GM19025 (cell line): ENCODE measurements around the gene GASK1A.

Experiments
- ATAC-seq: cut with Tn5 transposase; IDR thresholded peaks from one replicate; pipeline ENCODE4 v1.9.1; 2021; ENCODE audit warnings: mild to moderate bottlenecking, low read depth, moderate library complexity; ENCODE audit not compliant: unreplicated experiment

GASK1A gene

DNA sequence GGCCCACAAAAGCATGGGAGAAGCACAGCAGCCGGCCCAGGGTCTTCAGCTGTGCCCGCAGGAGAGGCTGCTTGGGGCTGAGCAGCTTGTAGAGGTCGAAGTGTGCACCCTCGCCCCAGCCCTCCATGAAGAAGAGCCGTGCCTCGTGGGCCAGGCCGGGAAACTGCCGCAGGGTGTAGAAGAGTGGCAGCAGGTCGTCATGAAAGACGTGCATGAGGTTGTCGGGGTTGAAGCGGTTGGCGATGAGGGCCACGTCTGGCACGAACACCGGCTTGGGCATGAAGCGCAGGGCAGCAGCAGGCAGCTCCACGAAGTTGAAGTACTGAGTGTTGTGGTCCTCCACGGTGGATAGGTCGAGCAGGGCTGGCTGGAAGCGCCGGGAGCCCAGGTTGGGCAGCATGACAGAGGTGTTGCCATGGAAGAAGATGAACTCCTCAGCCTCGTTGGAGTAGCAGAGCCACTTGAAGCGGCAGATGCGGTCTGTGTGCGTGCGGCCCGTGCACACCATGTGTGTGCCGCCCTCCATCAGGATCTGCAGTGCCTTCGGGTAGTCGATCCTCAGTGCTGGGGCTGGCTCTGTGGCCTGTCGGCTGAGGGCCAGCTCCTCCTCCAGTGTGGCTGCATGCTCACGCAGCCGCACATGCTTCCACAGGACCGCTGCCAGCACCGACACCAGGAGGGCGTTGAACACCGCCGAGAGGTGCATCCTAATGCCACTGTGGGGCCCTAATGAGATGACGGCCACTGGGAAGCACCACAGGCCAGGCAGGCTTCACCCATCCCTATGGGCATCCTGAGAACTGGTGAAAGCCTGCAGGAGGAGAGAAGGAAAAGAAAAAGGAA is 101.8 kb downstream of the GASK1A start:
- no peak for ATAC-seq

DNA sequence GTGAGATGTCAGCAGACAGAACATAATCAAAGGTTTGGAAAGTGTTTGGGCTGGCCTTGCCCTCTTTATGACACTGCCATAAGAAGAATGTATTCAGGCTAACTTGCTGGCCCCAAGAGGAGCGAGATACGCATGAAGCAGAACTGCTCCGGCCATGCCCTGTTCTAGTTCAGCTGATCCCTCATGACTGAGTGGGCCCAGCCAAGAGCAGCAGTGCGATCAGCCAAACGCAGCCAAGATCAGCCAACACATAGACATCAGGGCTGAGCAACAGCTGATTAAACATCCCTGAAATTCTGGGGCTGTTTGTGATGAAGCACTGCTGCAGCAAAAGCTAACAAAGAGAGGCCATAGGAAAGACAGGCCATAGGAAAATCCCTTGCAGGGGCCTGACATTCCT is 102.7 kb downstream of the GASK1A start:
- no peak for ATAC-seq

DNA sequence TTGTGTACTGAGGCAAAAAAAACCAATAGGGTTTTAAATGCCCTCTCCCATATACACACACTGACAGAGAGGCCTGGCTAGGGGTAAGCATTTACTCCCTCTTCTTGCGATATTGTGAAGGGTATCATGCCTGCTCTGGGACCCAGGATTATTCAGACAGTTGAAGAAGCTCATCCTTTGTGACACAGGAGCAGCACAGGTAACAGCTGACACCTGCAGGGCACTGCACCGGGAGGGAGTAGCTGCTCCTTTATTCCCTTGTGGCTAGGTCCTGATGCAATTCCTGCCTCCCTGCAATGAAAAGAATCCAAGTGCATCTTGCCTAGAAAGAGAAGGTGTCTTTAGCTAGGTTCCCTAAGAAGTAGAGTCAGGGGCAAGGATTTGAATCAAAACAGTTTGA is 103.3 kb downstream of the GASK1A start:
- ATAC-seq: no peak

DNA sequence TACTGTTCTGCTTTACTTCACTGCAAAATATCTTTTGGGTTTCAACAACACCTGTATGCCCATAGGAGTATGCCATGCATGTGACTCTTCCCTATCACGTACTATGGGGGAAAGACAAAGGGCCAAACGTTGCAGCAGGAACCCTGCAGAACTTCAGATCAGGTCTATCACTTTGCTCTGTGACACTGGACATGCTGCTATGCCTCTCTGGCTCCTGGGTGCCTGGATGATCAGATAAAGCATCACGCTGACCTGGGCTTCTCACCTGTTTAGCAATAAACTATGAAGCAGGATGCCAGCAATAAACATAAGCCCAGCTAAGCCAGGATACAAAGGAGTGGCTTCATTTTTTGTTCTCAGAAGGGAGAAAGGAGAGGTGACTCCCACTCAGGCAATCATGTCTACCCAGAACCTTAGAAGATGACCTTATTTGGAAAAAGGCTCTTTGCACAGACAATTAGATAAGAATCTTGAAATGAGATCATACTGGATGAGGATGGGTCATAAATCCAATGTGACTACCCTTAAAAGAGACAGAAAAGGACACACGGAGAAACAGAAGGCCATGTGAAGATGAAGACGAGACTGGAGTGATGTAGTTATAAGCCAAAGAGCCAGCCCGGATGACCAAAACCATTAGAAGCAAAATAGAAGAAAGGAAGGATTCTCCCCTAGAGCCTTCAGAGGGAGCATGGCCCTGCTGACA is 107.5 kb downstream of the GASK1A start:
- ATAC-seq: no peak

DNA sequence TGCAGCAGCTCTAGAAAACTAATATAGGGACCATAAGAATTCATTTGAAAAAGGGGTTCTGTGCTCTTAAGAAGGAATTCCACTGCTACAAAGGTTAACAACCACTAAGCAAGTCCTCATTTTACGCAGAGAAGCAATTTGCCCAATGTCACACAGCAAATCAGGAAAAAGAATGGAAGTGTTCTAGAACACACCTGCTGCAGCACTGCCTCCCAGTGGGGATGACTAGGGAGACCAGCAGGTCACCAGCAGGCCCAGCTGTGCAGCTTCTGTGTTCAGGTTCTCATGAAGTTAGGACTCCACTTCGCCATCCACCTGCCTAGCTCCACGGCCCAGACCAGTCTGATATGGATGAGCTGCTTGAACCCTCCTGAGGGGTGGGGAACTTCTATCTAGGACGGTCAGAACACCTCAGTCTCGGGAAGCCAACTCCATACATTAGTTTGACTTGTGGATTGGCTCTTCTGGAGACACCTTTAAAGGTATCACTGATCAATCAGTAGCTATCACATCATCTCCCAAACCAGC is 108.2 kb downstream of the GASK1A start:
- ATAC-seq: no peak

DNA sequence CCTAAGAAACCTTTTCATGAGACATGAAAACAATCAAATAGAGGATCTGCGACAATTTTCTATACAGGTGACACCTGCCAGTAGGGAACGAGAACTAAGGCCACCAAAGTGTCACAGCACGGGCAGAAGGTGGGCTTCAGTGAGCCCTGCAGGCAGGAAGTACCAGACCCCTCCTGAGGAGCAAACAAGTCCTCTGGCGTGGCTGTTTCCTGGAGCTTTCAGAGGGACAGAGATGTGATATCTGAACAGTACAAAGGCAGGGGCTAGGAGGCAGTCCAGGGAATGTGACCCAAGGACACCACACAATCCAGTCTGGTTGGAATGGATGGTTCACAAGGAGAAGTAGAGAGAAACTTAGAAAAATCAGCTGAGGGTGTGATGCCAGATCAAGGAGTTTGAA is 110.0 kb downstream of the GASK1A start:
- no peak for ATAC-seq

DNA sequence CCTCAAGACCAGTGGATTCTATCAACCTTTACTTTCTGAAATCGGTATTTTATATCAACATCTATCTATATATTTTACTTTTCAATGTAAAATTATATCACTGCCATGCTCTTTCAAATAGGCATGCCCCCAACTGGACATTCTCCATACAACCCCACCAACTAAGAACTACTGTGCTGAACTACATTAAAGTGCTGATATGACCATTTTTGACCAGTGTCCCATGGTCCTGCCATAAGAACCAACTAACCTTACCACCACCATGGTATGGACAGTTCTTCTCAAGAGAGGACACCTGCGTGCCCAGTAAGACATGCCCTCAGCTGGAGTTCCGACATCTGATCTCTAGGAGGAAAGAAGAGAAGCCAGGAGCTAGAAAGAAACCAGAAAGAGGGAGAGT is 111.1 kb downstream of the GASK1A start:
- no peak for ATAC-seq

DNA sequence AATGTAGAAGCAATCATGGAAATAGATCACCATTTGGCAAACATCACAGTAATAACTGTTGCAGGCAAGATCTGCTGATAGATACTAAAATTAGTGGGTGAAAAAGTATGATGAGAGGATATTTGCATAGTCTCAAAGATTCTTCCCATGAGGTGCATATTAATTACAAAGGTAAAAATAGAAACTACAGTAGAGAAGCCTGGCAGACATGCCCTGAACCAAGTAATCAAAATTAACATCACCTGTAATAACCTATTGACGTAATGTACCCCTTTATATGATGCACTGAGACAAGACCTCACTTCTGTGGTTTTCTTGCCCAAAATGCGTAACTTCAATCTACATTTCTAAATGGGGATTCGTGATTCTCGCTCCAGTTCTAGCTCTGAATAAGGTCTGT is 112.4 kb downstream of the GASK1A start:
- no peak for ATAC-seq

DNA sequence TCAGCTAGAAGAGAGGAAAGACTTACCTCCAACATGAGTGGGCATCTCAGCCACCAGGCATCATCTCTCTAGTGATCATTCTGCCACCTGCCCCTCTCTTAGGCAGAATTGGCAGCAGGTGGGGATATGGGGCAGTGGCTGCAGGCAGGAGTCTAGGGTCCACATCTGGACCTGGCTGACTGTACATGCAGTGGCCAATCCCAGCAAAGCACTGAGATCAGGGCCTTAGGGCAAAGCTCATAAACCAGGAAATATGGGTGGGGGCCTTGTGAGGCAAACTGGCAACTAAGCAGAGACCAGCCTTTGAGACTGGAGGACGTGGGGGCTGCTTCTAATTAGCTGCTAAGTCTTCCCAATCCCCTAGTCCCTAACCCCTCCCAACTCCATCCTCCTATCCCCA is 113.9 kb downstream of the GASK1A start:
- ATAC-seq: no peak

DNA sequence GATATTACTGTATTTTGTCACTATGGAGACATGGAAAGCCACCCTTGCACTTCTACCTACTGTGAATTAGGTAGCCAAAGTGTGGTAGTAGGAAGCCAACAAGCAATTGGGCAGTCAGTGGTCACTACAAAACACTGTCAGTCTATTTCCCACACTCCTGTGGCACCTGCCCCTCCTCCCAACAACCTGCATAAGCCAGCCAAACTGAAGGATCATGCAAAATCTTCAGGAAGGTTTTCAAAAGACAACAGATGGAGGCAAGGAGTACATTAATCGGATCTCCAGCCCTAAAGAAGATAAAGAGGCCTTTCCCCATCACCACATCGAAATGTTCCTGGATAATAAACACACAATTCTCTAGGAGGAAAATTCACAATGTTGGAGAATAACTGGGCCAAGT is 114.9 kb downstream of the GASK1A start:
- ATAC-seq: no peak

DNA sequence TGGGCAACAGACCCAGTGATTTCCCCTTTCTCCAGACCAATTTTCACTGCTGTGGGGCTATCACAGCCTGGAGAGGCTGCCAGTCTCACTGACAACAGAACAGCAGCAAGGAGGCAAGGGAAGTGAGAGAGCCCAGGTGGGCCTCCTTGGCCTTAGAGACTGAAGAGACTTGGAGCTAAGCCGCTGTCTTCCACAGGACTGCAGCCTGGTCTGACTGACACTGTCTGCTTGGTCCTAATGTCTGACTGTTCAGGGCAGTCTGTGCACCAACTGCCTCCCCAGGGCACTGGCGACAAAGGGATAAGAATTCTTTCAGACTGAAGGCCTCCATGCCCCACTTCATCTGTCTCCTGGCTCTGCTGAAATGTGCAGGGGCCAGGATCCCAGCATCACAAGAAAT is 115.3 kb downstream of the GASK1A start:
- no peak for ATAC-seq

DNA sequence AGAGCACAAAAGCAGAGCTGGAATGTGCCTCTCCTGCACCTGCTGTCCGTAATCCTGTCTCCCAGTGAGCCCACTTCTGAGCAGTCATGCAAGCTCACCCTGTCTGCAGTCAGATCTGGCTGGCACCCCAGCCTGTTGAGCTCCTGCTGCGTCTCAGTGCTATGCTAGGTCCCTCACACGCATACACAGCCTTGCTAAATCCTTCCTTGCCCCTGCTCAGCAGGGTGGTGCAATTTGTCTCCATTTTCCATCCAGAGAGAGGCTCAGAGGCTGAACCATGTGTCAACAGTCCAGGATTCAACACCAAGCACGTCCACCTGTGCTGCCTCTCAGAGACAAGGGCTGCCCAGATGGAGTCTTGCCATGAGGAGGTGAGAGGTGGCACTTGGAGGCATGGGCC is 115.7 kb downstream of the GASK1A start:
- ATAC-seq: no peak

DNA sequence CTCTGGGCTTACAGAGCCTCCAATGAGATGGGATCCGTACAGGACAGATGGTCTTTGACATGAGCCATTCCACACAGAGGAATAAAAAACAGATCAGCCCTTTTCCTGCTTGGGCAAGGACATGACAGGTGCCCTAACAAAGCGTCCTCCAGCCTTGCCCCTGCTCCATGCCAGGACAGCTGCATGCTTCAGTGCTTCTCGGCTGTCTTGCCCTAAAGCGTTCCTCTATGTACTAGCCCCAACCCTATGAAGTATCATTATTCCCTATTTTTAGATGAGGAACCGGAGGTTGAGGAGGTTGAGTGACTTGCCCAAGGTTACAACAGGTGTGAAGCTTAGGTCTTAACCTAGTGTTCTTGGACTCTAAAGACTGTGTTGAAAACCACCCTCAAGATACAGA is 116.3 kb downstream of the GASK1A start:
- no peak for ATAC-seq

DNA sequence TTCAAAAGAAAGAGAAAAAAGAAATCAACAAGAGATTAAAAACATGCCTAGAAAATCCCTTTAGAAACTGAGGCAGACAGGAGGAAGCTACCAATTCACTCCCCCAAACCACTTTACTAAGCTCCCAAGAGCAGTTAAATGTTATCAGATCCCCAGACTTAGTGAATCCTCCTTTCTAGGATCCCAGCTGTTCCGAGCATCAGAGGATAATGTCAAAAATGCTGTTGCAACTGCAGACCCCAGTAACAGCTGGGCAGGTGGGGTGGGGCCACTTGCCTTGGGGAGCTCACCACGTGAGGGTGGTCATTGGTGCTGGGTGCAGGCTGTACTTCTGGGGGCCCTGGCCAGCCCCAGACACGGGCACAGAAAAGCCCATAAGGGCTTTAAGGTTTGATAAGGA is 117.7 kb downstream of the GASK1A start:
- ATAC-seq: no peak

DNA sequence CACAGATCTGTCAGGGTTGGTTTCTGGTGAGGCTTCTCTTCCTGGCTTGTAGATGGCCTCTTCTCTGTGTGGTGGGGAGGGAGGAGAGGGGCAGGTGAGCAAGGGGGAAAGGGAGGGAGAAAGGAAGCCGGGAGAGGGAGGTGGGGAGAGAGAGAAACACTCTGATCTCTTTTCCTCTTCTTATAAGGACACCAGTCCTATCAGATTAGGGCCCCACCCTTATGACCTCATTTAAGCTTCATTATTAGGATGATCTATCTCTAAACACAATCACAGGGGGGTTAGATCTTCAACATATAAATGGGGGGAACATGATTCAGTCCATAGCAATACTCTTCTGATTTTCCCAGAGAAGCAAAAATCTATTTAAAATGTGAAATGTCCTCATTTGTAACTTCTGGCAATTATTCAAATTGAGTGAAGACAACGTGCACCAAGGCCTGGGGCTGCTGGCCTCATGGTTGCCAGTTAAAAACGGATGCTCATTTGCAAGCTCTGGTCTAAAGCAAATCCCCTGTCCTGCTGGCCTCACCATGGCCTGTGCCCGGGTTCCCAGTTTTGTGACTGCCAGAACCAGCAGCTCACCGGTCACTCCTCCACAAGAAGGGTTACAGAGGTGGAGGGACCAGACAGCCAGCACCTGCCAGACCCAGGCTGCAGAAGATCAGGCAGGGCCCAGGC is 118.4 kb downstream of the GASK1A start:
- ATAC-seq: no peak

DNA sequence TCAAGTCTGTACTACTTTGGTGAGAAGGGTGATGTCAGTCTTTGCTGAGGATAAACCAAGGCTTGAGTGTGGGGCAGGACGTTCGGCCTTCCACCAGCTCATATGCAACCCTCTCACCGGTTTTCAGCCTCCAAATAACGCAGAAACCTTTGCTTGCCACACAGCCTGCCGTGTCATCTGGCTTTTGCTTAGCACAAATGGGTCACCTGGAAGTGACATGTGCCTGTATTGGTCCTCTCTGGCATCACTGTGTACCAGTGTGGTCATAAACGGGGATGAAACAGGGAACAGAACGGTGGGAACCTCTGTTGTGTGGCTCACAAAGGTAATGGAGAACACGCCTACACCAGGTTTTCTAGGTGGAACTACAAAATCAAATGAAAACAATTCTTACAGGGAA is 119.7 kb downstream of the GASK1A start:
- no peak for ATAC-seq

DNA sequence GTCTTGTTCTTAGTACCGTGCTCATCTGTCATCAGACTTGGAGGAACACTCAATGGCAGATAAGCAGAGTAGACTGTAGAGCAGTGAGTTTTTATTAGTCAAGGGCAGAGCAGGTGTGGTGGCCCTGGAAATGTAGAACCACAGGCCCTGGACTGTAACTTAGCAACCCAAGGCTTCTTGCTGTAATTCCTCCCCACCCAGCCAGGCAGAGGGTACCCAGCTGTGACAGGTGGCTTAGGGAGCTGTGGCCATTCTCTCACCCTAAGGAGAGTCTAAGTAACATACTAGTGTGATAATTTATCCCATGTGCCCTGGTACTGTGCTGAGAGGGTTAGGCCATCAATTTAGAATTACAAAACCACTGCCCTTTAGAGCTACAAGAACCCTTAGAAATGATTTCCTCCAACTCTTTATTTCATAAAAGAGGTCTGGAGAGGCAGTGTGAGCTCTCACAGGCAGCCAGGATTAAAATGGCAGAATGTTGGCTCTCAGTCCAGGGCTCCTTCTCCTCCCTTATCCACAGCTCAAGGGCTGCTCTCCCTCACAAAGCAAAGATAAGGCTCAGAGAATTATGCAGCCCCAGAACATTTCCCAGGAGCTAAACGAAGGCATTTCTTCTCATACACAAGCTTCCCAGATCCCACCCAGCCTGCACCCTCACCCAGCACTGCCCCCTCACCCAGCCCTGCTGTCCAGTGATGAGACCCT is 123.8 kb downstream of the GASK1A start:
- ATAC-seq: no peak

DNA sequence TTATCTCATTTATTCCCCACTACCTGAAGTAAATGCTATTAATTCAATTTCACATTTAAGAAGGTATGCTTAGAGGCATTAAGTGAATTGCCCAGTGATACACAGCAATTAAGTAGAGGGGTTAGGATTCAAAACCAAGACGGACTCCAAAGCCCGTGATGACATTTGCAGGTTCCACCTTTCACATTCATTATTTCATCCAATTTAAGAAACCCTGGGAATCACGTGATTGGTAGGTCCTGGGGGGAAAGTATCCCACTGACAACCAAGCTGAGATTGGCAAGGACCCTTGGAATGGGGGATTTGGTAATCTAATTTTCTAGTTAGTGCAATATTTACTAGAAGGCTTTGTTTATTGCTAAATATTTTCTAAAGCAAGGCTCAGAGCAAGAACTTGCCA is 124.9 kb downstream of the GASK1A start:
- ATAC-seq: no peak

DNA sequence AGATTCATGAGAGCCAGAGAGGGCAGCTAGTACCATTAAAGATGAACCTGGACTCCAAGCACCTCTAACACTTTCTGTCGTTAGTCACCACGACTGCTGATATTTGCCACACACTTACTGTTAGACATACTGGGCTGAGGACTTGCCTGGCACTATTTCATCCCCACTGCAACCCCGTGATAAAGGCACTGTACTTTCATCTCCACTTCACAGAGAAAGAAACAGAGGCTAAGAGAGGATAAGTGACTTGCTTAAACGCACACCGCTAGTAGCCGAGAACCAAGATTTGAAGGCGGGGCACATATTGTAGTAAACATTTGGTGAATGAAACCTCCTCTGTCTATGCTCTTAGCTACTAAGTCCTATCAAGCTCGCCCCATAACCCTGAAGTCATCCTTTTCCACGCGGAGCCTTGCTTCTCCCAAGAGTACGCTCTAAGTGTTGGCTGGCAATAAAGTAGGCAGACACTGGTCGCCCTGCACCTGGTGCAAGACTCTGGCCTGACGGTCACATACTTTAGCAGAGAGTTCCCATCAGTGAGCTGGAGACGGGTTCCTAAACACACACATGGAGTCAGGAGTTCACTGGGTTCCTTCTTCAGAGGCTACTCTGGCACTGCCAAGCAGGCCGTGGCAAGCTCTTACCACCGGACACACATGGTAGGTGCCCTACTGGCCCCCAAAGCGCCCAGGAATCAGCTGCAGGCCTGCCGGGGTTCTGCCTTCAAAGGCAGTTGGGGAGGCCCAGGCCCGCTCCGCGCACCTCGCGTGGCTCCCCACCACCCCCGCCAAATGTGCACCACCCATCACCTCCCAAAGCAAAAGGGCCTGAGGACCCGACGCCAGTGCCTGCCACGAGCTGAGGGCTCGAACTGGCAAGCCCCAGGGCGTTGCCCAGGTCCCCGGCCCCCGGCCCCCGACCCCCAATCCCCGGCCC is 125.8 kb downstream of the GASK1A start:
- no peak for ATAC-seq
